SU-DHL-6 (cell line): Measurements from ENCODE around the gene HMGB1.

Experiments used
- CTCF ChIP-seq: fragments of 200-600 bp; sonication (generic); IDR thresholded peaks from one replicate; pipeline ENCODE4 v1.5.1; 2017; ENCODE audit warnings: antibody characterized with exemption, mild to moderate bottlenecking, low read length, moderate library complexity; ENCODE audit not compliant: insufficient read depth, poor library complexity, severe bottlenecking
- EZH2phosphoT487 ChIP-seq: fragments of 200-600 bp; sonication (generic), shearing (Covaris generic); conservative IDR thresholded peaks from 2 replicates; pipeline ENCODE4 v1.6.1; 2018; ENCODE audit warnings: mild to moderate bottlenecking, antibody characterized with exemption, low read length, moderate library complexity, mixed read lengths

DNA sequence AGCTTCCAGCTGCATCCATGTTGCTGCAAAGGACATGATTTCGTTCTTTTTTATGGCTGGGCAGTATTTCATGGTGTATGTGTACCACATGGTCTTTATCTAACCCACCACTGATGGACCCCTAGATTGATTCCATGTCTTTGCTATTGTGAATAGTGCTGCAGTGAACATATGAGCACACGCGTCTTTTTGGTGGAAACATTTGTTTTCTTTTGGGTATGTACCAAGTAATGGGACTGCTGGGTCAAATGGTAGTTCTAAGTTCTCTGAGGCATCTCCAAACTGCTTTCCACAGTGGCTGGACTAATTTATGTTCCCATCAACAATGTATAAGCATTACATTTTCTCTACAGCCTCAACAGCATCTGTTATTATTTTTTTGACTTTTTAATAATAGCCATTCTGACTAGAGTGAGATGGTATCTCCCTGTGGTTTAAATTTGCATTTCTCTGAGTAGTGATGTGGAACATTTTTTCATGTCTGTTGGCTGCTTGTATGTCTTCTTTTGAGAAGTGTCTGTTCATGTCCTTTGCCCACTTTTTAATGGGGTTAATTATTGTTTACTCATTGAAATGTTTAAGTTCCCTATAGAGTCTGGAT lies 50.2 kb downstream of the HMGB1 start:
- TF ChIP-seq CTCF (no peak), EZH2phosphoT487 (no peak)
